ENCODE measurements around the gene STAT3. TPM values are rescaled to one million over a fixed set of nuclear protein-coding genes. Genes with fewer than 3 reads are reported as not detected.
A peak's percentile ranks its signal among the peaks of the same experiment; 100 is the strongest.

The STAT3 gene
- polyA plus RNA-seq, 1 of the 3 experiments (the other 2 are of a cell fraction) = 35.7 TPM

- no peak for TF ChIP-seq REST (IDR thresholded peaks at IDR 0.05; ENCODE audit: low read depth, low read length)
- peak; percentile 82 for TF ChIP-seq SMC3 (IDR thresholded peaks at IDR 0.05; ENCODE audit: low read depth, low read length)
- TF ChIP-seq, protein P1, sequence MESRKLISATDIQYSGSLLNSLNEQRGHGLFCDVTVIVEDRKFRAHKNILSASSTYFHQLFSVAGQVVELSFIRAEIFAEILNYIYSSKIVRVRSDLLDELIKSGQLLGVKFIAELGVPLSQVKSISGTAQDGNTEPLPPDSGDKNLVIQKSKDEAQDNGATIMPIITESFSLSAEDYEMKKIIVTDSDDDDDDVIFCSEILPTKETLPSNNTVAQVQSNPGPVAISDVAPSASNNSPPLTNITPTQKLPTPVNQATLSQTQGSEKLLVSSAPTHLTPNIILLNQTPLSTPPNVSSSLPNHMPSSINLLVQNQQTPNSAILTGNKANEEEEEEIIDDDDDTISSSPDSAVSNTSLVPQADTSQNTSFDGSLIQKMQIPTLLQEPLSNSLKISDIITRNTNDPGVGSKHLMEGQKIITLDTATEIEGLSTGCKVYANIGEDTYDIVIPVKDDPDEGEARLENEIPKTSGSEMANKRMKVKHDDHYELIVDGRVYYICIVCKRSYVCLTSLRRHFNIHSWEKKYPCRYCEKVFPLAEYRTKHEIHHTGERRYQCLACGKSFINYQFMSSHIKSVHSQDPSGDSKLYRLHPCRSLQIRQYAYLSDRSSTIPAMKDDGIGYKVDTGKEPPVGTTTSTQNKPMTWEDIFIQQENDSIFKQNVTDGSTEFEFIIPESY (IDR thresholded peaks at IDR 0.05; ENCODE audit: borderline replicate concordance, low read depth) = peak; percentile 57; the same call in 1 of the 2 replicates
- TF ChIP-seq GATA2 (CRISPR knock-in tag; IDR thresholded peaks at IDR 0.05) = no peak
- no peak for TF ChIP-seq GABPA (IDR thresholded peaks at IDR 0.05; ENCODE audit: low read depth)
- TF ChIP-seq USF1 (IDR thresholded peaks at IDR 0.05; ENCODE audit: borderline replicate concordance, low read depth) = no peak
- no peak; the same call in 1 of the 2 replicates for TF ChIP-seq RXRA (IDR thresholded peaks at IDR 0.05; ENCODE audit: borderline replicate concordance, low read depth)
- TF ChIP-seq TCF12 (IDR thresholded peaks at IDR 0.05) = peak; percentile 82
- TF ChIP-seq FOXJ3 (CRISPR knock-in tag; IDR thresholded peaks at IDR 0.05) = no peak
- no peak for TF ChIP-seq MEF2A (IDR thresholded peaks at IDR 0.05; ENCODE audit: borderline replicate concordance, low read depth)
- peak; percentile 99 for TF ChIP-seq FOSL2 (IDR thresholded peaks at IDR 0.05; ENCODE audit: borderline replicate concordance, low read depth)
- TF ChIP-seq, protein P2, sequence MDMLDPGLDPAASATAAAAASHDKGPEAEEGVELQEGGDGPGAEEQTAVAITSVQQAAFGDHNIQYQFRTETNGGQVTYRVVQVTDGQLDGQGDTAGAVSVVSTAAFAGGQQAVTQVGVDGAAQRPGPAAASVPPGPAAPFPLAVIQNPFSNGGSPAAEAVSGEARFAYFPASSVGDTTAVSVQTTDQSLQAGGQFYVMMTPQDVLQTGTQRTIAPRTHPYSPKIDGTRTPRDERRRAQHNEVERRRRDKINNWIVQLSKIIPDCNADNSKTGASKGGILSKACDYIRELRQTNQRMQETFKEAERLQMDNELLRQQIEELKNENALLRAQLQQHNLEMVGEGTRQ (IDR thresholded peaks at IDR 0.05; ENCODE audit: borderline replicate concordance, low read depth, low read length) = no peak
- peak; percentile 43 for TF ChIP-seq CHD2 (IDR thresholded peaks at IDR 0.05; ENCODE audit: low read length, partially characterized antibody)
- no peak for TF ChIP-seq YY1 (IDR thresholded peaks at IDR 0.05; ENCODE audit: low read depth)
- TF ChIP-seq, protein P3, sequence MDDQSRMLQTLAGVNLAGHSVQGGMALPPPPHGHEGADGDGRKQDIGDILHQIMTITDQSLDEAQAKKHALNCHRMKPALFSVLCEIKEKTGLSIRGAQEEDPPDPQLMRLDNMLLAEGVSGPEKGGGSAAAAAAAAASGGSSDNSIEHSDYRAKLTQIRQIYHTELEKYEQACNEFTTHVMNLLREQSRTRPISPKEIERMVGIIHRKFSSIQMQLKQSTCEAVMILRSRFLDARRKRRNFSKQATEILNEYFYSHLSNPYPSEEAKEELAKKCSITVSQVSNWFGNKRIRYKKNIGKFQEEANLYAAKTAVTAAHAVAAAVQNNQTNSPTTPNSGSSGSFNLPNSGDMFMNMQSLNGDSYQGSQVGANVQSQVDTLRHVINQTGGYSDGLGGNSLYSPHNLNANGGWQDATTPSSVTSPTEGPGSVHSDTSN (IDR thresholded peaks at IDR 0.05) = peak; percentile 79
Measured at GRCh38 chr17:42428141-42428944, 40.1 kb upstream of the STAT3 start (continued).
